Middle frontal gyrus (tissue), 1 donor: ENCODE results near the gene ANAPC5.
"Not testable (repeated sequence)": the region's sequence is repeated elsewhere in the genome, so short reads cannot be mapped to it uniquely, and the experiment has no call there.

Experiments used
- DNase-seq: peaks from one replicate; pipeline ENCODE4 v3.0.0-alpha.2; 2015; ENCODE audit warnings: low spot score; ENCODE audit errors: extremely low spot score

The ANAPC5 gene

DNA sequence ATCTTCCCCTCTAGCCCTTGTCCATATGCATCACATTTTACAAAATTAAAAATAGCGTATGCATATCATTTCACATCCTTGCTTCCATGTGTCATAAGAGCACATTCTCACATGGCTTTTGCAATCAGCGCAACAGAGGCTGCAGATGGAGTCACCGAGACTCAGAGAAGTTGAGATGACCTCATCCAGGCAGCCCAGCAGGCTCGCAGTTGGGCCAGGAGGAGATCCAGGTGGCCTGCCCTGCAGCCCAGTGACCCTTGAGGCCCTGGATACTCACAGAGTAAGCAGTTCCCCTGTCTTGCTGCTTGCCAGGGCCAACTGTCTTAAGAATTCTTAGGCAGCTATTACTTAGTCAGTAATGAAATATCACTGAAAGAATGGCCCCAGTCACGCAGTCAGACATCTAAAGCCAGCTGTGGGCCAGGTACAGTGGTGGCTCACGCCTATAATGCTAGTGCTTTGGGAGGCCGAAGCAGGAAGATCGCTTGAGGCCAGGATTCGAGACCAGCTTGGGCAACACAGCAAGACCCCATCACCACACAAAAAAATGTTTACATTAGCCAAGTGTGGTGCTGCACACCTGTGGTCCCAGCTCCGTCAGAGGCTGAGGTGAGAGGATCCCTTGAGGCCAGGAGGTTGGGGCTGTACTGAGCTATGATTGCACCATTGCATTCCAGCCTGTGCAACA lies 64.8 kb downstream of the ANAPC5 start:
- no peak for DNase-seq

DNA sequence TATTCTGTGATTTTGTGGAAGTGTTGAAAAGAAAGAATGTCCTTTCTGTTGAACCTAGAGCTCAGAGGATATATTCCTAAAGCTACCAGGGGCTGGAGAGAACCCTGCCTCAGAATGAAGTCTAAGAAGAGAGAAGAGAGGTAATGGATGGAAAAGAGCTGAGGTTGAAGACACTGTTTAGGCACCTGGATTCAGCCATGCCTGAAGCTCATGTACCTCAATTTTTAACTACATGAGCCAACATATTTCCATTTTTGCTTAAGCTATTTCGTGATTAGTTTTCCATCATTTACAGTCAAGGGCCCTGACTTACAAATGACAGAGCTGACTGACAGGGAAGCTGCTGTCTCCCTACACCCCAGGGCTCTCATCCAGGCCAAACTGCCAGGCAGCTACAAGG lies 66.4 kb downstream of the ANAPC5 start:
- no peak for DNase-seq

DNA sequence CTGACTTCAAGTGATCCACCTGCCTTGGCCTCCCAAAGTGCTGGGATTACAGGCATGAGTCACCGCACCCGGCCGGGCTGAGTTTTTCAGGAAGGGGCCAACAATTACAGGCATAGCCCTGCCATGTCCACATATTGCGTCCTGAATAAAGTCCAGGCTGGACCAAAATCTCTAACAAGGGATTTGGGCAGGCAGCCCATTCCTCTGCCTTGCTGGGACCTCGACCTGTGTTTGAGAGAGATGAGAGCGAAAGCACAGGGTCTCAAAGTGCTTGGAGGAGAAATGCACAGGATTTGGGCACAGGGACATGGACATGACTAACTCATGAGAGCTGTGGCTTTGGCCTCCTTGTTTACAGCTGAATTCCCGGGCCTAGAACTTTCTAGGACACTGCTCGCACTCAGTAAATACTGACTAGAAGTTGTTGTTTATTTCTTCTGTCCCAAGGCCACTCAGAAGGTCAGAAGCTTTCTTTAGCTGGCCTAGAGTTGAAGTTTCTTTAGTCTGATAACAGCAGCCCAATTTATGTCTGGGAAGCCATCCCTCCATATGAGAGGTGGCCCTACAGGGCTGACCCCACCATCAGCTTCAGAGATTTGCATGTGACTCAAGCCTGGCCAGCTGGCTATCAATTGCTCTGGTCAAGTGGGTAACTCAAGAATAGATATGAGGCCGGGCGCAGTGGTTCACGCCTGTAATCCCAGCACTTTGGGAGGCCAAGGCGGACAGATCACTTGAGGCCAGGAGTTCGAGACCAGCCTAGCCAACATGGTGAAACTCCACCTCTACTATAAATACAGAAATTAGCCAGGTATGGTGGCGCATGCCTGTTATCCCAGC lies 67.4 kb downstream of the ANAPC5 start:
- DNase-seq = no peak

DNA sequence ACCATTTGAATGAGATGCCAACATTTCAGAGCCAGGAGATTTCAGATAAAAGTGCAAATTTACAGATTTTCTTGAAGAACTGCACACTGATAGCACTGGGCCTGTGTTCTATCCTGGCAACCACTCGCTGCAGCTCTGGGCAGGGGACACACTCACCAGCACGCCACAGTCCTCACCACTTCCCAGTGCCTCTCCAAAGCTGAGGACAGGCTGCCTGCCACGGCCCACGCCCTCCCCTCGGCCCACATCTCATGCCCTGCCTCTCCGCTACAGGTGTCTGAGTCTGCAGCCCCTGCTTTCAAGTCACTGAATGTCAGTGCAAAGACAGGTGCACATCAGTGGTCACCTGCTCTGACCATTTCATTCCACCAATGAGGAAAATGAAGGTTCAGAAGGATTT lies 68.4 kb downstream of the ANAPC5 start:
- no peak for DNase-seq

DNA sequence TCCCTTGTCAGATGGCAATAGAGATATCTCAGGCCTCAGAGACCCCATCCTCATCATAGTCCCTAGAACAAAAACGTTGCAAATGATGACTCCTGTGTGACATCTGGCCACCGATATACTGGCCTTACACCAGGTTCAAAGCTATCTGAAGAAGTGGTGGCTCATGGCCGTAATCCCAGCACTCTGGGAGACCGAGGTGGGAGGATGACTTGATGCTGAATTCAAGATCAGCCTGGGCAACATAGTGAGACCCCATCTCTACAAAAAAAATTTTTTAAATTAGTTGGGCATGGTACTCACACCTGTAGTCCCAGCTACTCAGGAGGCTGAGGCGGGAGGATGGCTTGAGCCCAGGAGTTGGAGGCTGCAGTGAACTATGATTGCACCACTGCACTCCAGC lies 68.8 kb downstream of the ANAPC5 start:
- DNase-seq = no peak

DNA sequence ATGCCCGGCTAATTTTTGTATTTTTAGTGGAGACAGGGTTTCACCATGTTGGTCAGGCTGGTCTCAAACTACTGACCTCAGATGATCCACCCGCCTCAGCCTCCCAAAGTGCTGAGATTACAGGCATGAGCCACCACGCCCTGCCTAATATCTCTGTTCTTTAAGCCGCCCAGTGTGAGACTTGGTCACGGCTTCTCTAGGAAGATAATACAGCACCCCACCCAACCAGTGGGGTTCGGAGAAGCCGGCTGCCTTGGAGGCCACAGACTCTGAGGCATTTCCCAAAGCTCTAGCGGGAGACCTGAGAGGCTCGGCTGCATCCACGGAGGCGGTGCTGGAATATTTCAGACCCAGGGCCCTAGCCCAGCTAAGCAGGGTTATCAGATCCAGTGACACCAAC lies 69.3 kb downstream of the ANAPC5 start:
- not testable (repeated sequence) for DNase-seq

DNA sequence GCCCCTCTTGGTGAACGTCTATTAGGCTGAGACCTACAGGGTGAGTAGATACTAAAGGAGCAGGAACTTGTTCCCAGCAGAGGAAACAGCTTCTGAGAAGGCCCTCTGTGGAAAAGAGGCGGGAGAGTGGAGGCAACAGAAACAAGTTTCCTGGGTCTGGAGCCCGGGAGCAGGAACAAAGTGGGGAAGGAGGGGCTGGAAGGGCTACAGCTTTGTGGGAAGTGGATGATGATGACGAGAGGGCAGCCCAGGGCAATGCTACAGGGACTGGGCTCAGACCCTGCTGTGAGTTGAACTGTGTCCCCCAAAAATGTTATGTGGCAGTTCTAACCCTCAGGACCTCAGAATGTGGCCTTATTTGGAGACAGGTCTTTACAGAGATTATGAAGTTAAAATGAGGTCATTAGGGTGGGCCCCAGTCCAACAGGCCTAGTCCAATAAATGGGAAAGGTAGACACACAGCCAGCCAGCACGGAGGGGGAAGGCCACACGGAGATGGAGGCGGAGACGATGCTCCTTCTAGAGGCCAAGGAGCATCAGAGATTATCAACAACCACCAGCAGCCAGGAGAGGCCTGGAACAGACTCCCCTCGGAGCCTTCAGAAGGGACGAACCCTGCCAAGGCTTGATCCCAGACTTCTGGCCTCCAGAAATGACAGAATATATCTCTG lies 70.0 kb downstream of the ANAPC5 start:
- DNase-seq = no peak

DNA sequence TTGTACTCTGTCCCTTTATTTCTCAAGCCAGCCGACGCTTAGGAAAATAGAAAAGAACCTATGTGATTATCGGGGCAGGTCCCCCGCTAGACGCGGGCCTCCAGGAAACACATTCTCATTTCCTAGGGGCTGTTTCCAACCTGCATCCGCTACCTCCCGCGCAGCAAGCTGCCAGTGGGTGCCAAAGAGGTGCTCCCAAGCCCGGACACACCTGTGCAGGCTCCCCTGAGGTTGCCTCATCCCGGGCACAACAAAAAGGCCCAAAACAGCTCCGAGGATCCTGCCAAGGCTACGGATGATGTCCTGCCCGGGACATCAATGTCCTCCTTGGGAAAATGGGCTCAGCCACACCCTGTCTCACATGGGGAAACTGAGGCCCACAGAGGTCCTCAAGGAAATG lies 71.1 kb downstream of the ANAPC5 start:
- not testable (repeated sequence) for DNase-seq

DNA sequence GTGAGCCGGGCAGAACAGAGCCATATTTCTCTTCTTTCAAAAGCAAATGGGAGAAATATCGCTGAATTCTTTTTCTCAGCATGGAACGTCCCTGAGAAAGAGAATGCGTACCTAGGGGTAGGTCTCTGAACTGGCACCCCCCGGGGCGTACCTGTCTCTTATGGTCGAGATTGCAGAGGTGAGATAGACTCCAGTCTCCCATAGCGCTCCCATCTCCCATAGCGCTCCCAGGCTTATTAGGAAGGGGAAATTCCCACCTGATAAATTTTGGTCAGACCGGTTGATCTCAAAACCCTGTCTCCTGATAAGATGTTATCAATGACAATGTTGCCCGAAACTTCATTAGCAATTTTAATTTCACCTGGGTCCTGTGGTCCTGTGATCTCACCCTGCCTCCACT lies 71.7 kb downstream of the ANAPC5 start:
- DNase-seq = not testable (repeated sequence)

DNA sequence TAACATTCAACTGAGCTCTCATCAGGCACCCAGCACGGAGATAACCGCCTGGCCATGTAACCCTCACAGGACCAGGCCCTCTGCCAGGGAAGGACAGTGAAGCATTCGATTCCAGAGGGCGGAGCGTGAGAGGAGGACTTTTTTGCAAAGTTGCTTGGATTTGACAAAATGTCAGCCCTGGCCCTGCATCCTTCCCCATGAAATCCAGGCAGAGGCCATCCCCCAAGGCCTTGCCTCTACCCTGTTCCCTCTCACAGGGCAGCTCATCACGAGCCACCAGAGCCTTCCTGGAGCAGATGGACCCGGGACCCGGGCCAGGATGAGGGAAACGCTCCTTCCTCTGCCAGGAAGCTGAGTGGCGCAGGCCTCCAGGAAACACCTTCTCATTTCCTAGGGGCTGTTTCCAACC lies 72.7 kb downstream of the ANAPC5 start:
- no peak for DNase-seq

DNA sequence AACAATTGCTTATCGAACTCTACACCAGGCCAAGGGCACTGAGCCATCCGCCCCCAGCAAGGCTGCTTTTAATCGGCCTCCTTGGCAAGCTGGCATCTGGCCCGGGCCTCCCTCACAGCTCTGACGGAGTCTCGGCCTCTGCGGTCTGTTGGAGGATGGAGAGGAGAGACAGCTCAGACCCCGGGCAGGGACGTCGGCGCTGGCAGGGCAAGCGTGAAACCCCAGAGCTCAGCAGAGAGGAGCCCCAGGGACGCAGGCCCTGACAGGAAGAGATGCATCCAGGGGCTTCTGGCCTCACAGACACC lies 73.2 kb downstream of the ANAPC5 start:
- no peak for DNase-seq

DNA sequence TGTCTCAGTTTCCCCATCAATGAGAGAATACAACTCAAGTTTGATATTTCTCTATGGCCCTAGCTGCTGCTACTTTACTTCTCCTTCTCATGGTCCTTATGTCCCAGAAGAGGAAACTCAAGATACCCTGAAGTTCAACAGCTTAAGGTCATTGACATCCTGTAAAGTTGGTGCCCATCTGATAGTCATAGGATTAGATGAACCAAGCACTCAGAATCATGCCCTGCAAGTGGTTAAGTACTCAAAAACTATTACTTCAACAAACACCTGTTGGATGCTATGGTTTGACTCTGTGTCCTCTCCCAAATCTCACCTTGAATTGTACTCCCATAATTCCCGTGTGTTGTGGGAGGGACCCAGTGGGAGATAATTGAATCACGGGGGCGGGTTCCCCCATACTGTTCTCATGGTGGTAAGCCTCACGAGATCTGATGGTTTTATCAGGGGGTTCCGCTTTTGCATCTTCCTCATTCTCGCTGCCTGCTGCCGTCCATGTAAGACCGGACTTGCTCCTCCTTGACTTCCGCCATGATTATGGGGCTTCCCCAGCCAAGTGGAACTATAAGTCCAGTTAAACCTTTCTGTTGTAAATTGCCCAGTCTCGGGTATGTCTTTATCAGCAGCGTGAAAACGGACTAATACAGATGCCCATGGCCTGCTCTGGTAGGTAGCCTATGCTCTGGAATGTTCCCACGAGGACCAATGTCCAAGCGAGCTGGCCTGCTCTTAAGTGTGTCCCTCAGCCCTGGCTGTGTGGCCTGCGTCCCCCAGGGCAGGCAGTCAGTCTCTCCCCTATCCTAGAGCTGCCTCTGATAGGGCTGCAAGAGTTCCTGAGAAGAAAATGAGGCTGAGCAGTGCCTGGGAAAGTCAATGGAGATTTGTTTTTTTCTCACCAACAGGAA lies 73.8 kb downstream of the ANAPC5 start:
- DNase-seq = no peak

DNA sequence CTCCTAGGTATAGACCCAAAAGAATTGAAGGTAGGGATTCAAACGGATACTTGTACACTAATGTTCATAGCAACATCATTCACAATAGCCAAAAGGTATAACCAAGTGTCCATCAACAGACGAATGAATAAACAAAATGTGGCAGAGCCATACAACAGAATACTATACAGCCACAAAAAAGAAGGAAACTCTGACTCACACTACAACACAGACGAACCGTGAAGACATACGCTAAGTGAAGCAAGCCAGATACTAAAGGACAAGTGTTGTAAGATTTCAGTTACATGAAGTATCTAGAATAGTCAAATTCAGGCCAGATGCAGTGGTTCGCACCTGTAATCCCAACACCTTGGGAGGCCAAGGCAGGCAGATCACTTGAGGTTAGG lies 74.8 kb downstream of the ANAPC5 start:
- DNase-seq = no peak

DNA sequence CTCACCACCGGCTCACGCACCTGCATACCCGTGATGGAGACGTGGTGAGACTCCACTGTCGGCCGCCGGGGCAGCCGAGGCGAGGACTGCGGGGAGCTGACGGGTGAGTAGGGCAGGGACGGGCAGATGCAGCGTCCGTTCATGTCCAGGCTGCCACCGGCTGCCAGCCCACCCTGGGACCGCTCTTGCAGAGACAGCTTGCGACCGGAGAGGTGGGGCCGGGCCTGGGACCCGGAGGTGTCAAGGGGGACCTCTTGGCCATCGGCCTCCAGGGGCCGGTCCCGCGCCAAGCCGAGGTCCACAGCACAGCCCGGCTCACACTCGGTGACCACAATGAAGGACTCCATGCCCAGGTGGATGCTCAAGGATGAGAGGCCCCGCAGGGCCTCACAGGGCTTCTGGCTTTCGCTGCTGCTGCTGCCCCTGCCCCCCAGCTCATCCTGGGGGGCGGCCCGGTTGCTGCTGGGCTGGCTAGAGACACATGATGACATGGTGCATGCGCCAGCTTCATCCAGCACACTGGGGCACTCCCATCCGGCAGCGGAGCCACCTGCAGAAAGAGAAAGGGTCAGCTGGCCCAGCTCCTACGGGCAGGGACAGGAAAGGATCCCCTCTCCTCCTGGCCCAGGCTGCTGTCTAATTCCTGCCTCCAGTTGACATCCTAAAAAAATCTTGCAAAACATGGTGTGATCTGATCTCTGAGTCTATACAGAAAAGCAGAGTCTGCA lies 78.0 kb downstream of the ANAPC5 start:
- no peak for DNase-seq

DNA sequence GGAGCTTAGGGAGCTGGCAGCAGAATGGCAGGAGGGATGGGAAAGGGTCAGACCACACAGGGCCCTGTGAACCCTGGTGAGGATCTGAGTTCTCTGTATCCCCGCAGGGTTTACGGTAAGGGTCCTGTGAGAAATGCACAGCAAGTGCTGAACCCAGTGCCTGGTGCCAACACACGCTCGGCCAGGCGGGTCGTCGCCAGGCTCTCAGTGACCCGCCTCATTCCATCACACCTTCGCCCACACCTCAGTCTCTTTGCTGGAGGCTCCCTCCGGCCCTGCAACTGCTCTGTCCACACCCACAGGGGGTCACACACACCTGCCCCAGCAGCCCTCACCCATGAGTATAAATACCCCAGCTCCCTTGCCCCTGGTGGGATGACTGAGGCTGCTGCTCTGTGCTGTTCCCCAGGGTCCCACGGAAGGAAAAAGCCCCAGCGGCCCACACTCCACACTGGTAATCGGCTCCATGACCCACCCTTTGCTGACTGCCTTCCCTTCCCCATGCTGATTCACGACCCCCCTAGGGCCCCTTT lies 78.8 kb downstream of the ANAPC5 start:
- DNase-seq = no peak

DNA sequence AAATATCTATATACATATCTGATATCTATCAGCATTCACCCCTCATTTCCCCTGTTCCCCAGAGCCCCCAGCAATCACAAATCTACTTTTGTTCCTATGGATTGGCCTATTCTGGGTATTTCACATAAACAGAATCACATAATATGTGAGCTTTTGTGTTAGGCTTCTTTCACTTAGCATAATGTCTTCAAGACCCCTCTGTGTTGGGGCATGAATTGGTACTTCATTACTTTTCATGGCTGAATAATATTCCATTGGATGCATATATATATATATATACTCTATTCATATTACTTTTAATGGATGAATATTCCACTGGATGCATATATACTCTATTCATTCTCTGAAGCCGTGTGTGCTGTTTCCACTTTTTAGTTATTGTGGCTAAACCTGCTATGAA lies 84.4 kb downstream of the ANAPC5 start:
- no peak for DNase-seq

DNA sequence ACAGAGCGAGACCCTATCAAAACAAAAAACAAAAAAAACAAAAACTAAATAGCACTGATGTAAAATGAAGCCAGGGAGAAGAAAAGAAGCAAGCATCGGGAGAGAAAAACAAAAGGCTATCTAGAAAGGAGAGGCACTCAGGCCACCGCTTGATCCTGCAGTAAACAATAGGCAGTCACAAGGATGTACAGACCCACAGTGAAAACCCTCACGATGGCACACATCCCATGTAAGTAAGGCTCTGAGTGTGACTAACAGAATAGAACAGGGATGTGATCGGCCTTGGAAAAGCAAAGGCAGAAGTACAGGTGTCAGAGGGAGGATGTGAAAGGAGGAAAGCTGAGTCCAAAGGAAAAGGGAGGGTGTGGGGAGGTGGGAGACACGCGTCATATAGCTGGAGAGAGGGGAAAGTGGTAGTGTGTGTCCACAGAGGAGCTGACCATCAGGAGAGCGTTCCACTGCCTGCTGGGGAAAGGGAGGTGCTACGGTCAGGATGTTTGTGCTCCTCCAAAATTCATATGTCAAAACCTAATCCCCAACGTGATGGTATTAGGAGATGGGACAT lies 87.2 kb downstream of the ANAPC5 start:
- no peak for DNase-seq

DNA sequence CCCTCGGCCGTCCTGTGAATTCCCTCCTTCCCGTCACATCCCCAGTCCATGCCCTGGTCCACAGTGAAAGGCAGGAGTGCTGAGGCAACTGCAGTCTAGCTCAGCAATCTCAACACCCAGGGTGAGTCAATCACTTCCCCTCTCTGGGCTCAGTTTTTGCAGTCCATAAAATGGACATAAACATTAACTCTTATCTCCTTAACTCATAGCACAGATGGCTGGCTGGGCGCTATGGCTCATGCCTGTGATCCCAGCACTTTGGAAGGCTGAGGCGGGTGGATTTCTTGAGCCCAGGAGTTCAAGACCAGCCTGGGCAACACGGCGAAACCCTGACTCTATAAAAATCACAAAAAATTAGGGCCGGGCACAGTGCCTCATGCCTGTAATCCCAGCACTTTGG lies 88.1 kb downstream of the ANAPC5 start:
- DNase-seq = no peak

DNA sequence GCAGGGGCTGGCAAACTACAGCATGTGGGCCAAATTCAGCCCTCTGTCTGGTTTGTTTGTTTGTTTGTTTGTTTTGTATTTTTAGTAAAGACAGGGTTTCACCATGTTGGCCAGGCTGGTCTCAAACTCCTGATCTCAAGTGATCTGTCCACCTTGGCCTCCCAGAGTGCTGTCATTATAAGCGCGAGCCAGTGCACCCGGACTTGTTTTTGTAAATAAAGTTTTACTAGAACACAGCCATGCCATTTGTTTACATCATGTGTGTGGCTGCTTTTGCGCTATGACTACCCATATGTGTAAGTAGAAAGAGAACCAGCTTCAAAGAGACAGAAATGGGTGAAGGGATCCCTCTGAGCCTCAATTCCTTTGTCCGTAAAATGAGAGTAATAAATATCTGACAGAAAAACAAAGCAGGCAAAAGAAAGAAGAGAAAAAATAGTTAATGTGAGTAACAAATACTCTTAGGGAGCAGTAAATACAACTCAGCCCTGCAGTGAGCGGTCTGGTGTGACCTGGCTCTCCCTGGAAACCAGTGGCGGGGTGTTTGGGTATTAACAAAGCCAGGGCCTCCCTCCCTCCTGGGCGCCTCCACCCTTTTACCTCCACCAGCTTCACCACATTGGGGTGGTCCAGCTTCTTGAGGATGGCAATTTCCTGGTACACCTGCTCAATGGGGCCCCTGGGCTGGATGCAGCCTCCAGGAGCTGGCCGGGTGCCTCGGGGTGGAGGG lies 88.8 kb downstream of the ANAPC5 start:
- no peak for DNase-seq

DNA sequence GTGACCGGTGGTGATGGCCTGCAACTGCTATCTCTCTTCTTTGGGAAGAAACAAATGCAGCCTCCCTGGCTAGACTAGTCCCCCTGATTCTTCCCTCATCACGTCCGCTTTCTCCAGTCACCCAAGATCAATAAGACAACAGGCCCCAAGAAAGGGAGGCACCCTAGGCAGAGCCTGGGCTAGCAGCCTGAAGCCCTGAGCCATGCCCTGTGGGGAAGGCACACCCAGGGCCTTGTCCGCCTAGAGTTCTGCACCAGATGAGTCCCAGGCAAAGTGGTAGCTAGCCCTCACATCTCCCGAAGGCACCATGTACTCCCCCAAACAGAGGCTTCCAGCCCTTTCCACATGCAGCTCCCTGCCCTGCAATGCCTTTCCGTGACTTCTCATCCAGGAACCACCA lies 90.8 kb downstream of the ANAPC5 start:
- DNase-seq = no peak
